Panc1 (cell line): ENCODE measurements around the gene ZNF23.

ENCODE experiments used
- POLR2AphosphoS5 ChIP-seq: IDR thresholded peaks from 2 replicates; pipeline ENCODE4 v1.6.1; 2012; ENCODE audit warnings: mild to moderate bottlenecking, low read depth, low read length, moderate library complexity
- SIN3A ChIP-seq: IDR thresholded peaks from 2 replicates; pipeline ENCODE4 v1.6.1; 2012; ENCODE audit warnings: low read depth, mild to moderate bottlenecking, low read length, moderate library complexity, borderline replicate concordance; ENCODE audit not compliant: insufficient read depth
- TCF7L2 ChIP-seq: IDR thresholded peaks from 2 replicates; pipeline ENCODE4 v1.6.1; 2011; ENCODE audit warnings: mild to moderate bottlenecking, low read depth, low read length, inconsistent platforms
- TF ChIP-seq, protein P1 (sequence below): fragments of 450-650 bp; IDR thresholded peaks from 2 replicates; pipeline ENCODE4 v1.5.1; 2017; ENCODE audit warnings: mild to moderate bottlenecking

DNA sequence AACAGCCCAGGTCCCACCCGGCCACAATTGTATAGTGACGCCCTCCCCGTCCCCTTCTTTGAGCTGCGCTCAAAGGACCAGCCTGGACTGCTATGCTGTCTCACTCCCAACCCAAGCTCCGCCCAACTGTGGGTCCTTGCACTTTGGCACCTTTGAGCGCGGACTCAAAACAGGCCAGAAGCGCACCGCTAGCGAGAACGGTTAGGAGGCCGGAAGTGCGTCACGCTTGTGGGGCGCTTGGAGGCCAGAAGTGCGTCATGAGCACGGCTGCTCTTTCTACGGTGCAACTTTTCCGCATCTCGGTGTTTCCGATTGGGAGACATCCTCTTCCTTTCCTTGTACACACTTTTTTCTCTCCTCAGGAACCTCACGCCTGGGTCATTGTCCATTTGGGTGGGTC, 27.1 kb upstream of the ZNF23 start, which contains the start of gene ZNF19:
- TF ChIP-seq, protein P1, sequence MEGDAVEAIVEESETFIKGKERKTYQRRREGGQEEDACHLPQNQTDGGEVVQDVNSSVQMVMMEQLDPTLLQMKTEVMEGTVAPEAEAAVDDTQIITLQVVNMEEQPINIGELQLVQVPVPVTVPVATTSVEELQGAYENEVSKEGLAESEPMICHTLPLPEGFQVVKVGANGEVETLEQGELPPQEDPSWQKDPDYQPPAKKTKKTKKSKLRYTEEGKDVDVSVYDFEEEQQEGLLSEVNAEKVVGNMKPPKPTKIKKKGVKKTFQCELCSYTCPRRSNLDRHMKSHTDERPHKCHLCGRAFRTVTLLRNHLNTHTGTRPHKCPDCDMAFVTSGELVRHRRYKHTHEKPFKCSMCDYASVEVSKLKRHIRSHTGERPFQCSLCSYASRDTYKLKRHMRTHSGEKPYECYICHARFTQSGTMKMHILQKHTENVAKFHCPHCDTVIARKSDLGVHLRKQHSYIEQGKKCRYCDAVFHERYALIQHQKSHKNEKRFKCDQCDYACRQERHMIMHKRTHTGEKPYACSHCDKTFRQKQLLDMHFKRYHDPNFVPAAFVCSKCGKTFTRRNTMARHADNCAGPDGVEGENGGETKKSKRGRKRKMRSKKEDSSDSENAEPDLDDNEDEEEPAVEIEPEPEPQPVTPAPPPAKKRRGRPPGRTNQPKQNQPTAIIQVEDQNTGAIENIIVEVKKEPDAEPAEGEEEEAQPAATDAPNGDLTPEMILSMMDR = no peak
- TF ChIP-seq POLR2AphosphoS5 (no peak), TCF7L2 (no peak), SIN3A (no peak)
